HepG2 (cell line): ENCODE data around the gene SIRT6. TPM values are rescaled to one million over a fixed set of nuclear protein-coding genes. Genes with fewer than 3 reads are reported as not detected.

Experiments used
- ARID5B ChIP-seq: IDR thresholded peaks from 2 replicates; pipeline ENCODE4 v1.4.0; 2020; ENCODE audit warnings: mild to moderate bottlenecking, missing genetic modification reagents
- DNMT3B ChIP-seq: conservative IDR thresholded peaks from 2 replicates; pipeline ENCODE4 v1.6.1; 2016; ENCODE audit warnings: missing biosample characterization, control low read depth
- KDM3A ChIP-seq: IDR thresholded peaks from 2 replicates; pipeline ENCODE4 v1.6.1; 2018; ENCODE audit warnings: low read depth, missing compliant biosample characterization
- SRSF1 ChIP-seq: fragments of 200-400 bp; formaldehyde crosslinking; optimal IDR thresholded peaks from 2 replicates; pipeline ENCODE3; 2017; ENCODE audit warnings: mild to moderate bottlenecking, low read depth, low read length, moderate library complexity
- ZBTB40 ChIP-seq, 2 experiments: fragments of 450-650 bp in 1 of 2; sonication (generic) in 1 of 2; formaldehyde crosslinking in 1 of 2; IDR thresholded peaks; 2 replicates each; pipeline versions ENCODE4 v1.6.1 to v1.8.0; 2016 to 2022; ENCODE audit warnings: antibody characterized with exemption in 1 of 2, mild to moderate bottlenecking in 1 of 2, missing genetic modification reagents in 1 of 2
- ZNF318 ChIP-seq: sonication (generic); formaldehyde crosslinking; IDR thresholded peaks from 2 replicates; pipeline ENCODE4 v1.4.0; 2020; ENCODE audit warnings: mild to moderate bottlenecking, missing genetic modification reagents
- polyA plus RNA-seq, 8 experiments: library from polyadenylated mRNA; depleted of rRNA in 3 of 8; stranded (reverse) in 7 of 8; unstranded in 1 of 8; fragments of >200 nt; fragmentation: Illumina TruSeq in 4 of 8; extraction: Trizol in 4 of 8; gene quantifications; 2 replicates each; pipeline versions ENCODE4 v1.2.1 to v1.2.3, GENCODE V29; 2011 to 2016; ENCODE audit warnings: low read depth in 4 of 8, missing spikeins in 1 of 8, mixed read lengths in 1 of 8; ENCODE audit not compliant: insufficient read depth in 1 of 8
- total RNA-seq, 5 experiments: library from RNA; depleted of rRNA; stranded (reverse); fragments of >200 nt; fragmentation: Illumina TruSeq; extraction: Trizol; gene quantifications; 2 replicates each; pipeline ENCODE4 v1.2.3, GENCODE V29; 2016; ENCODE audit warnings: low read depth in 1 of 5

Gene SIRT6
- total and polyA plus RNA-seq, 2 of the 13 experiments (the other 11 are each of a cell fraction or from before 2014, with no cell fraction given): 11.0 to 18.4 TPM

- TF ChIP-seq ZNF318 (CRISPR knock-in tag) (no peak), ZBTB40 (IDR thresholded peaks at IDR 0.05) (no peak), ZBTB40 (CRISPR knock-in tag; IDR thresholded peaks at IDR 0.05) (peak; percentile 47; the same call in 1 of the 2 replicates), SRSF1 (no peak), ARID5B (peak; percentile 55), KDM3A (CRISPR knock-in tag) (no peak), DNMT3B (CRISPR knock-in tag) (peak; percentile 89; the same call in 1 of the 2 replicates)
Observed at GRCh38 chr19:4172861-4173473, 9.4 kb downstream of the SIRT6 start (continued).
